ENCODE measurements around the gene HMGXB4.

Gene HMGXB4

GRCh38 chr22:35258191-35258988, 1.1 kb downstream of the HMGXB4 start:
- DNase-seq (ENCODE audit: low spot score) = peak; percentile 5

DNA sequence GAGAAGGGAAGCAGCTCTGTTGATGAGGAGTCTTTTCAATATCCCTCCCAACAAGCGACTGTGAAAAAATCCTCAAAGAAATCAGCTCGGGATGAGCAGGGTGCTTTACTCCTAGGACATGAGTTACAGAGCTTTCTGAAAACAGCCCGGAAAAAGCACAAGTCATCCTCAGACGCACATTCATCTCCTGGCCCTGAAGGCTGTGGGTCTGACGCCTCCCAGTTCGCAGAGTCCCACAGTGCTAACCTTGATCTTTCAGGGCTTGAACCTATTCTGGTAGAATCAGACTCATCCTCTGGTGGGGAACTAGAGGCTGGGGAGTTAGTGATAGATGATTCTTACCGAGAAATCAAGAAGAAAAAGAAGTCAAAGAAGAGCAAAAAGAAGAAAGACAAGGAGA, 7.7 kb downstream of the HMGXB4 start:
- no peak for DNase-seq (ENCODE audit: low spot score)

DNA sequence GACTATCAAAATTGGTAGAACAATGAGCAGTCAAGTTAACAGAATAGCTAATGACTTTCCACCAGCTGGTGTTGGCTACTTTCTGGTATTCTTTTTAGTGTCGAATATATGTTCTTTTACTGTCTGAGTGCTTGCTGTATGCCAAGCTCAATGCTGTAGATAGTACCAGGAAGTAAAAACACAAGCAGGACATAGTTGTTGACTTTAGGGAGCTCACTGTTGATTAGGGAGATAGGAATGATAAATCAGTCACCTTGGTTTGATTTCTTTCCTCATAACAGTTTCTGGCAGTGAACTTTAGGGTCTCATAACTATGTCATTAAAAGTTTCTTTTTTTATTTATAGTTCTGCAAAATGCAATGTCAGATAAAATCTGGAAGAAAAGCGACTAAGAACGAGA, 9.0 kb downstream of the HMGXB4 start:
- no peak for DNase-seq (ENCODE audit: low spot score)

DNA sequence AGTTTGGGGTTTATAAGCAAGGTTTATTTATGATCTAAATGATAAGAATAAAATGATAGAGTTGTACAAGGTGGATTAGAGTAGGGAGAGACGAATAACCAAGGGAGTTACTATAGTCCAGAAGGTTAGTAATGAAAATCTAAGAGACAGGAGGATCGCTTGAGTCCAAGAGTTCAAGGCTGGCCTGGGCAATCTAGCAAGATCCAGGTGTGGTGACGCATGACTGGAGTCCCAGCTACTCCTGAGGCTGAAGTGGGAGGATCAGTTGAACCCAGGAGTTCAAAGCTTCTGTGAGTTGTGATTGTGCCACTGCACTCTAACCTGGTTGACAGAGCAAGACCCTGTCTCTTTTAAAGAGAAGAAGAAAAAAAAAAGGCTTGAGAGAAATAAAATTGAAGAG, 12.3 kb downstream of the HMGXB4 start:
- DNase-seq (ENCODE audit: low spot score) = no peak

GRCh38 chr22:35274154-35274871, 17.0 kb downstream of the HMGXB4 start:
- no peak for DNase-seq (ENCODE audit: low spot score)

DNA sequence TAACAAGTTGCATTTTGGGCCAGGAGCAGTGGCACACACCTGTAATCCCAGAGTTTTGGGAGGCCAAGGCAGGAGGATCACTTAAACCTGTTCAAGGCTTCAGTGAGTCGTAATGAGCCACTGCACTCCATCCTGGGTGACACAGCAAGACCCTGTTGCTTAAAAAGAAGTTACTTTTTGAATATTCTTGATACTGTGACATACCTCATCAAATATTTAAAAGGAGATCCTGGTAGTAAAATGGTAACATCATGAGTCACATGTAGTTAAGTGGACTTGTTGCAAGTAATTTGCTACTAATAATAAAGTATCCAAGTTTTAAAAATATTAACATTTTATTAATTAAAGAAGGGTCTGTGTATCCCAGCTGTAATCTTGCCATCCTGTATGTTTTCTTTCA, 18.3 kb downstream of the HMGXB4 start:
- no peak for DNase-seq (ENCODE audit: low spot score)

DNA sequence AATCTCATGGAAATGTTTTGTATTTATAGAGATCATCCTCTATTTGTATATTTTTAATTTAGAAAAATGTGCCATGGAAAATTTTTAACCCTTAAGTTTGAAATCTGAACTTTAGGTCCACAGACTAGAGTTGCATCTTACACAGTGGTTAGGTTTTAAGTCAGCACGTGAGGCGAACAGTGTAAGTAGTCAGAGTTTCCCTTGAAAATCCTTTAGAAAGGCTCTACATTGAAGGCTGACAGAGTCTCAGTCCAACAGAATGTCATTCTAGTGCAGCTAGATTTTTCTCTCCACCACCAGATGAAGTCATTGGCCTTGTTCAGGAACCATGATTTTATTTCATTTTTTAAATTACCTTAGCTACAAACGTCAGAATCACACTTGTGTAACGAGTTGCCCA, 18.7 kb downstream of the HMGXB4 start:
- no peak for DNase-seq (ENCODE audit: low spot score)

GRCh38 chr22:35288116-35288515, 30.8 kb downstream of the HMGXB4 start:
- DNase-seq (ENCODE audit: low spot score) = no peak

DNA sequence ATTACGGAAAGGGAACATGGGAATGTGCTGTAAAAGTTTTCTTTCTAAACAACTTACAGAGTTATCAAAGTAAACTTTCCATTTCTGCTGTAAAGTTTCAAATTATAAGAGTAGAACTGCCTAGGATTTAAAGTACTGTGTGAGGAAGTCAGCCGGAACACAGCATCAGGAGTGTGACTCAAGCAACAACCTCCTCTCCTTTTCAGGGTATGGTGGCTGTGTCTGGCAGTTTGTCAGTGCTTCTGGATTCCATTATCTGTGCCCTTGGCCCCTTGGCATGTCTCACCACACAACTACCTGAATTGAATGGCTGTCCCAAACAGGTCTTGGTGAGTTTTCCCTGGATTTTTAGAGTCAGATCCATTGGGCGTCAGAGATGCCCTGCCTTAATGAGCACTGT, 35.5 kb downstream of the HMGXB4 start:
- DNase-seq (ENCODE audit: low spot score) = no peak

- no peak for DNase-seq (ENCODE audit: low spot score)
Observed at GRCh38 chr22:35296051-35296450, 38.8 kb downstream of the HMGXB4 start.

DNA sequence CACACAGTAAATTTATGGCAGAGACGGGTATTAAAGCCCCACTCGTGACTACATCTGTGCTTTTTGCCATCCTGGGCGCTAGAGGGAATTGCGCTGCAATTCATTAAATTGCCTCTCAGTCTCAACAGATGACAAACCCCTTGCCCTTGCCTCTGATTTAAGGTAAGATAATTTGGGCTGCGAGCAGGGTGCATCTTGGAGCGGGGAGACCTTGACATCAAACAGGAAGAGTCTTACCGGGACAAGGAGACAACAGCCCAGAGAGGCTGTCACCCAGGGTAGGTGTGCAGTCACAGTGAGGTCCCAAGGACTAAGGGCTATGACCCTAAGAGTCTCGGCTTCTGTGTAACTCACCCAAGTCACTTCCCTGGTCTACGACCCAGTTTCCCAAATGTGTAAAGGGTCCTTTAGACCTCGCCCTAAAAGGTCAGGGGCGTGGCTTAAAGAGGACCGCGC, 42.0 kb downstream of the HMGXB4 start:
- DNase-seq (ENCODE audit: low spot score) = peak; percentile 34

DNA sequence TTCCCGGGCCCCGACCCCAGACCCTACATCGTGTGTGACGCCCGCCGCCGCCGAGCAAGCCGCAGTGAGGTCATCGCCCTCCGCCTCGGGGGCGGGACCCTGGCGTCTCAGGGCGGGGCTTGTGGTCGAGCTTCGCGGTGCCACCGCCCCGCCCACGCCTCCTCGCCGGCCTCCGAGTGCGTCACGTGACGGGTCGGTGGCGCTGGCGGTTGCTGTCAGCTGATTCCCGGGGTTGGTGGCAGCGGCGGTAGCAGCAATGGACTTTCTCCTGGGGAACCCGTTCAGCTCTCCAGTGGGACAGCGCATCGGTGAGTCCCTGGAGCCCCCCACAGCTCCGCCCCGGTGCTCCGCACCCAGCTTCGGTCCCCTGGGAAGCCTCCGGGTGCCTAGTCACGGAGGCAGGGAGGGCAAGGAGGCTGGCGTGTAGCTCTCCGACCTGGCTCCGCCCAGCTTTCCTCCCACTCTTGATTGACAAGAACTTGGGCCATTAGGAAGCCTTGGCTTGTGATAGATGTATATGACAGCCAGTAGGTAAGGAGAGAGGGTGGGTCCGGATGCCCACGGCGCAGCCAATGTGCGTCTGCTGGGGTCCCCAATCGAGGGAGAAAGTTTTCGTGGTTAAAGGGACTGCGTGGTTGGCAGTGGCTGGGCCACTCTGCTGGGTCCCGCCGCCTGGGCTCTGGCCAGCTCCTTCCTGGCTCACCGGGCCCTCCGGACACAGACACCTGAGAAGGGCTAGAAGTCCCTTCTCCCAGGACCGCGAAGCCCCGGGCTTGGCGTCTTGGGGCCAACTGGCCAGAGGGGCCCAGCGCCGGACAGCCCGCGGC, 42.6 kb downstream of the HMGXB4 start, which contains the start of gene TOM1:
TOM1 (plus strand) TSS at position 222 of the 827 bp plus-strand sequence; CDS start at position 257, 35 bp downstream.
- peak; percentile 97 for DNase-seq (ENCODE audit: low spot score)

DNA sequence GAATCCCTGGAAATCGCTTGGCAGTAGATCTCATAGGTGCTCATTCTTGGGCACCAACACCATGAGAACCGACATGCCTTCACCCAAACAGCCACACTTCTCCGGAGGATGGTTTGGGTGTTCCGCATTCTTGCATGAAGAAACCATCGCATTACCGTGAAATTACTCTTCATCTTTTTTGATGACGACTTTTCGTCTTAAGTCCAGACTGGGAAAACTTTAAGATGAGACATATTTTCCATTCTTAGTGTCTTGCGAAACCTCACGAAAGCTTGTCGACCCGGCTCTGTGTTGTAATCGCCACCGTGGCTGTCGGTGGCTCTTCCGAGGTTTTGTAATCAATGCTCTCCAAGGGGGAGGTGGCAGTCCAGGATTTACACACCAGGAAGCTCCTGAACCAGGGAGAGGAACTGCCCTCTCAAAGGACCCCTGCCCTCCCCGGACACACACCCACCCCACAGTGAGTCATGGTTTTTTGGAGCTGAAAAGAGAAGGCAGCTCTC, 44.1 kb downstream of the HMGXB4 start:
- peak; percentile 43 for DNase-seq (ENCODE audit: low spot score)

GRCh38 chr22:35303029-35303624, 45.8 kb downstream of the HMGXB4 start:
- no peak for DNase-seq (ENCODE audit: low spot score)

- DNase-seq (ENCODE audit: low spot score) = no peak
Observed at GRCh38 chr22:35305525-35306070, 48.3 kb downstream of the HMGXB4 start.

DNA sequence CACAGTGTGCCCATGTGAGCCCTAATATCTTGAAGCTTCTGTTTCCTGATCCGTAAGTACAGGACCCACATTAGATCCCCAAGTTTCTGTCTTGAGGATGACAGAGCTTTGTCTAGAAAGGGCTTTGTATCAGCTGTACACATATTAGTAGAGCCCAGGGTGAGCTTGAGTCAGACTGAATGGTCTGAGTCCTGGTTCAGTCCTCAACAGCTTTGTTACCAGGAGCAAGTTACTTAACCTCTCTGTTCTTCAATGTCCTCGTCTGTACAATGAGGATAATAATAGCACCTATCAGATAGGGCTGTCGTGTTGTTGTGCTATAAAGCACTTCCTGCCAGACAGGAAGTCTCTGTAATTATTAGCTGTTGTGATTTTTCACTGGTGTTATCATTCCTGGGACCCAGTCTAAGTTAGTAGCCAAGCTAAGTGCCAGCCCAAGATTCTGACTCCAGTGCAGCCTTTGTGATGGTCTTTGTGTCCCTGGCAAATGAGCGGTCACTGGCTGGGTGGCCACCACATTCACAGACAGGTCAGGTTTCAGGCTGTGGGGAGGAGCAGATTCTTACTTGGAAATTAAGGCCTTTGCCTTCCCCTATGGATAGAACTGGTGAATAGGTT, 49.2 kb downstream of the HMGXB4 start:
- DNase-seq (ENCODE audit: low spot score) = no peak

- no peak for DNase-seq (ENCODE audit: low spot score)
Observed at GRCh38 chr22:35307372-35307771, 50.1 kb downstream of the HMGXB4 start.

GRCh38 chr22:35307892-35308291, 50.6 kb downstream of the HMGXB4 start:
- DNase-seq (ENCODE audit: low spot score) = no peak

- DNase-seq (ENCODE audit: low spot score) = no peak
Observed at GRCh38 chr22:35308480-35309021, 51.3 kb downstream of the HMGXB4 start.

Data from SW480 (cell line).